ENCODE measurements around the gene KRT40.

GRCh38 chr17:40942553-40942952 is 41.6 kb downstream of the KRT40 start:
- TF ChIP-seq, protein P1, sequence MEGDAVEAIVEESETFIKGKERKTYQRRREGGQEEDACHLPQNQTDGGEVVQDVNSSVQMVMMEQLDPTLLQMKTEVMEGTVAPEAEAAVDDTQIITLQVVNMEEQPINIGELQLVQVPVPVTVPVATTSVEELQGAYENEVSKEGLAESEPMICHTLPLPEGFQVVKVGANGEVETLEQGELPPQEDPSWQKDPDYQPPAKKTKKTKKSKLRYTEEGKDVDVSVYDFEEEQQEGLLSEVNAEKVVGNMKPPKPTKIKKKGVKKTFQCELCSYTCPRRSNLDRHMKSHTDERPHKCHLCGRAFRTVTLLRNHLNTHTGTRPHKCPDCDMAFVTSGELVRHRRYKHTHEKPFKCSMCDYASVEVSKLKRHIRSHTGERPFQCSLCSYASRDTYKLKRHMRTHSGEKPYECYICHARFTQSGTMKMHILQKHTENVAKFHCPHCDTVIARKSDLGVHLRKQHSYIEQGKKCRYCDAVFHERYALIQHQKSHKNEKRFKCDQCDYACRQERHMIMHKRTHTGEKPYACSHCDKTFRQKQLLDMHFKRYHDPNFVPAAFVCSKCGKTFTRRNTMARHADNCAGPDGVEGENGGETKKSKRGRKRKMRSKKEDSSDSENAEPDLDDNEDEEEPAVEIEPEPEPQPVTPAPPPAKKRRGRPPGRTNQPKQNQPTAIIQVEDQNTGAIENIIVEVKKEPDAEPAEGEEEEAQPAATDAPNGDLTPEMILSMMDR (conservative IDR thresholded peaks at IDR 0.05 in 1 of 2, IDR thresholded peaks at IDR 0.05 in 1 of 2; ENCODE audit: extremely low read depth in 1 of 2, insufficient read depth in 1 of 2, low read depth in 1 of 2, low read length in 2 of 2), result no peak
- no peak for TF ChIP-seq EZH2 (IDR thresholded peaks at IDR 0.05; ENCODE audit: borderline replicate concordance, low read length)

Data from mammary epithelial cell (primary cell).